Measurements from ENCODE around the gene NEUROG2.
"Not testable (repeated sequence)": the region's sequence is repeated elsewhere in the genome, so short reads cannot be mapped to it uniquely, and the experiment has no call there.

The NEUROG2 gene

DNA sequence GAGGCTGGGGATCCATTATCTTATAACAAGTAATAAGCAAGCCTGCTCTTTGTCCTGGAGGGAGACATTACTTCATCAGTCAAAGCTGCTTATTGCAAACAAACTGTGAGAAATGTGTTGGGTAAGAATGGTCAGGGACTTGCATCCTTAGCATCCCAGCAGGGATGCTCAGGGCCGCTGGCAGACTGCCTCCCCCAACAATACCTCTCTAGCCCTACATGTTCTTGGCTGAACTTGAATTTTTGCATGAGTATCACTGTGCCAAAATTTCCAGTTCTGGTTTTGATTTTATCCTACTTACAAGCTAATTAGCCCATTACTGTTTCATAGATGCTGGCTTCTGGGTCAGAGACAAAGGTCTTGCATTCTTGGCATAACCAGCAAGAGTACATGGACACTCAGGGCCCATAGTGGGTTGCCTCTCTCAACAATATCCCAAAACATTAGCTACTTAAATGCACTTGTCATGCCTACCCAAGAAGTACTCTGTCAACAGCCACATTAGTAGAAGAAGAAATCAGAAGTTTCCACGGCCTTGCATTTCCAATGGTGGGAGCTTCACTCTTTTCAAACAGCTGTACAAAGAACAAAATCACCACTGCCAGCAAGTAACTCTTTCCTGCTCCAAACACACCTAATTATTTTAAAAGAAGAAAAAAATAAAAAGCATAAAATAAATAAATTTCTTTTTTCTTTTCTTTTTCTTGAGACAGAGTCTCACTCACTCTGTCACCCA, 41.9 kb upstream of the NEUROG2 start:
- DNase-seq (ENCODE audit: low read depth), result no peak
- TF ChIP-seq, protein P1, sequence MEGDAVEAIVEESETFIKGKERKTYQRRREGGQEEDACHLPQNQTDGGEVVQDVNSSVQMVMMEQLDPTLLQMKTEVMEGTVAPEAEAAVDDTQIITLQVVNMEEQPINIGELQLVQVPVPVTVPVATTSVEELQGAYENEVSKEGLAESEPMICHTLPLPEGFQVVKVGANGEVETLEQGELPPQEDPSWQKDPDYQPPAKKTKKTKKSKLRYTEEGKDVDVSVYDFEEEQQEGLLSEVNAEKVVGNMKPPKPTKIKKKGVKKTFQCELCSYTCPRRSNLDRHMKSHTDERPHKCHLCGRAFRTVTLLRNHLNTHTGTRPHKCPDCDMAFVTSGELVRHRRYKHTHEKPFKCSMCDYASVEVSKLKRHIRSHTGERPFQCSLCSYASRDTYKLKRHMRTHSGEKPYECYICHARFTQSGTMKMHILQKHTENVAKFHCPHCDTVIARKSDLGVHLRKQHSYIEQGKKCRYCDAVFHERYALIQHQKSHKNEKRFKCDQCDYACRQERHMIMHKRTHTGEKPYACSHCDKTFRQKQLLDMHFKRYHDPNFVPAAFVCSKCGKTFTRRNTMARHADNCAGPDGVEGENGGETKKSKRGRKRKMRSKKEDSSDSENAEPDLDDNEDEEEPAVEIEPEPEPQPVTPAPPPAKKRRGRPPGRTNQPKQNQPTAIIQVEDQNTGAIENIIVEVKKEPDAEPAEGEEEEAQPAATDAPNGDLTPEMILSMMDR (conservative IDR thresholded peaks at IDR 0.05; ENCODE audit: low read depth, low read length), result no peak
- no peak overlapping the region for H3K4me3 ChIP-seq (ENCODE audit: low read length)

DNA sequence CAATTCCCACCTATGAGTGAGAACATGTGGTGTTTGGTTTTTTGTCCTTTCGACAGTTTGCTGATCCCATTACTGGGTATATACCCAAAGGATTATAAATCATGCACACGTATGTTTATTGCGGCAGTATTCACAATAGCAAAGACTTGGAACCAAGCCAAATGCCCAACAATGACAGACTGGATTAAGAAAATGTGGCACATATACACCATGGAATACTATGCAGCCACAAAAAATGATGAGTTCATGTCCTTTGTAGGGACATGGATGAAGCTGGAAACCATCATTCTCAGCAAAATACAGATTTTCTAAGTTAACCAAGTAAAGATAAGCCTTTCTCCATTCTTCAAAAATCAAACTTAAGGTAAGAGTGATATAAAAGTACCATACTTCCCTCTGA, 38.3 kb upstream of the NEUROG2 start:
- not testable (repeated sequence) for H3K4me3 ChIP-seq (ENCODE audit: low read length); DNase-seq (ENCODE audit: low read depth)

DNA sequence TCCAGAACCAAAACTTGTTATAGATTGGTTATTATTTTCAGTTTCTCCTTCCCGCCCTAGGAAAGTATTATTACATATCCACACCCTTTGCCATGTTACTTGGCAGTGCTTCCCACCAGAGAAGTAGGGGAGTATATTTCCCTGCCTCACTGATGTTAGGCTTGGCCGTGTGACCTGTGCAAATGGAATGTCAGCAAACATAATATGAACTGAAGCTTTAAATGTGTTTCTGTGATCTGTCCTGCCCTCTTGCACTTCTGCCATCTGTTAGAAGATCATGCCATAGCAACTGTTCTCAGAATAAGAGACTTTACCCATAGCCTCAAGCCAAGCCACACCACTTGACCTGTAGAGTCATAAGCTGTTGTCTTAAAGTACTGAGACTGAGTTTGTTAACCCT, 36.7 kb upstream of the NEUROG2 start:
- no peak for DNase-seq (ENCODE audit: low read depth)
- TF ChIP-seq, protein P1 (conservative IDR thresholded peaks at IDR 0.05; ENCODE audit: low read depth, low read length), result no peak
- H3K4me3 ChIP-seq (ENCODE audit: low read length), result no peak overlapping the region

DNA sequence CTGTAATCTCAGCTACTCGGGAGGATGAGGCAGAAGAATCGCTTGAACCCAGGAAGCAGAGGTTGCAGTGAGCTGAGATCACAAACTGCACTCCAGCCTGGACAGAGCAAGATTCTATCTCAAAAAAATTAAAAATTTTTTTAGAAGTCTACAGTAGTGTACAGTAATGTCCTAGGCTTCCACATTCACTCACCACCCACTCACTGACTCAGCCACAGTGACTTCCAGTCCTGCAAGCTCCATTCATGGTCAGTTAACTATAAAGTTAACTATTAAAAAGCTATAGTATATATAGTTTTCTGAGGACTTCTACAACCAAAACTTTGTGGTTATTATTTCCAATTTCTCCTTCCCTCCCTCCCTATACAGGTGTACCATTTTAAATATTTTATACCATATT, 34.7 kb upstream of the NEUROG2 start:
- DNase-seq (ENCODE audit: low read depth), result no peak
- H3K4me3 ChIP-seq (ENCODE audit: low read length), result no peak overlapping the region
- TF ChIP-seq, protein P1 (conservative IDR thresholded peaks at IDR 0.05; ENCODE audit: low read depth, low read length), result no peak

DNA sequence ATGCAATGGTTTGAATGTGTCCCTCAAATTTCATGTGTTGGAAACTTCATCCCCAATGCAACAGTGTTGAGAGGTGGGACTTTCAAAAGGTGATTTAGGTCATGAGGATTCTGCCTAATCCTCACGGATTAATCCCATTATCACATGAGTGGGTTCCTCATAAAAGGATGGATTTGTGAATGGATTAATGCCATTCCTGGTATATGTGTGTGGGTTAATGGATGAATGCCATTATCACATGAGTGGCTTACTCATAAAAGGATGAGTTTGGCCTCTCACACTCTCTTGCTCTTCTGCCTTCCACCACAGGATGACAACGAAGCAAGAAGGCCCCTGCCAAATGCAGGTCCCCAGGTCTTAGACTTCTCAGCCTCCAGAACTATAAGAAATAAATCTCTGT, 30.5 kb upstream of the NEUROG2 start:
- TF ChIP-seq, protein P1 (conservative IDR thresholded peaks at IDR 0.05; ENCODE audit: low read depth, low read length), result no peak
- no peak for DNase-seq (ENCODE audit: low read depth)
- H3K4me3 ChIP-seq (ENCODE audit: low read length), result no peak overlapping the region

DNA sequence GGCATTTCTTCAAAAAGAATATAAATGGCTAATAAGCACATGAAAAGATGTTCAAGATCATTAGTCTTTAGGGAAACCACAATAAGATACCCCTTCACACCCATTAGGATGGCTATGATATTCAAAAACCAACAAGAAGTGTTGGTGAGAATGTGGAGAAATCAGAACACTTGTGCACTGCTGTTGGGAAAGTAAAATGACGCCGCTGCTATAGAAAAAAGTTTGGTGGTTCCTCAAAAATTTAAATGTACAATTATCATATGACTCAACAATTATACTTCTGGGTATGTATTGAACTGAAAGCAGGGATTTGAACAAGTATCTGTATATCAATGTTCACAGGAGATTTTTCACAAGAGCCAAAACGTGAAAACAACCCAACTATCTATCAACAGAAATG, 29.4 kb upstream of the NEUROG2 start:
- DNase-seq (ENCODE audit: low read depth), result no peak
- TF ChIP-seq, protein P1 (conservative IDR thresholded peaks at IDR 0.05; ENCODE audit: low read depth, low read length), result no peak
- no peak overlapping the region for H3K4me3 ChIP-seq (ENCODE audit: low read length)

DNA sequence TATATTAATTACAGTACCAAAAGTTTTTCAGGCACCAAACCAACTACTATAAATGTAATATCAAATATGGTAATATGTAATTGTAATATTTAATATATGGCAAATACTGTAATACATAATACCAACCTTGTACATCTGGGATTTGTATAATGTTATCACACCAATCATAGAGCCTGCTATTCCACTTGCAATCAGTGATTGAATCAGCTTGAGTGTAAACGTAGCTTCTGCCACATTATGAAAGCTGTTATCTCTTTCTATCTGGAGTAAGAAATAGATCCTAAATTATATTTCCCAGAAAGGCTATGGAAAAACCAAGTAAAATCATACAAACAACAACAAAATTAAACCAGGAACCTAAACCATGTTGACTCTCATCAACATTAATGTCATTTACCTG, 24.7 kb upstream of the NEUROG2 start:
- DNase-seq (ENCODE audit: low read depth), result no peak
- TF ChIP-seq, protein P1 (conservative IDR thresholded peaks at IDR 0.05; ENCODE audit: low read depth, low read length), result no peak
- H3K4me3 ChIP-seq (ENCODE audit: low read length), result no peak overlapping the region
